HG03139 (cell line): ENCODE data around the gene TTLL7.

Experiments
- ATAC-seq: cut with Tn5 transposase; IDR thresholded peaks from one replicate; pipeline ENCODE4 v1.9.1; 2021; ENCODE audit not compliant: unreplicated experiment

The TTLL7 gene

DNA sequence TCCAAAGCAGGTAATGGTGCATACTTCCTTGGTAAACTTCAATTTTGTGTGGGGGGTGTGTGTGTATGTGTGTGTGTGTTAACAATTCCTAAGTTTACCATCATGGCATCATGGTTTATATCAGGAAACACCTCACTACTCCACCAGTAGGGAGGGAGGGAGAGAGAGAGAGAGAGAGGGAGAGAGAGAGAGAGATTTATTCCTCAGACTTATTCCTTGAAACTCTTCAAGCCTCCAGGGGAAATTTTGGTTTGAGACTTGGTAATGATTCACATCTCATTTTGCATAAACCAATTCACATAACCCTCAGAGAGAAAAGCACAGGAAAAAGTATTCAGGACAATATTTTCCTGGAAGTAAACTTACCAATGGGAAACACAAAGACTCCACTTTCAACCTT is 115.0 kb downstream of the TTLL7 start:
- no peak for ATAC-seq

DNA sequence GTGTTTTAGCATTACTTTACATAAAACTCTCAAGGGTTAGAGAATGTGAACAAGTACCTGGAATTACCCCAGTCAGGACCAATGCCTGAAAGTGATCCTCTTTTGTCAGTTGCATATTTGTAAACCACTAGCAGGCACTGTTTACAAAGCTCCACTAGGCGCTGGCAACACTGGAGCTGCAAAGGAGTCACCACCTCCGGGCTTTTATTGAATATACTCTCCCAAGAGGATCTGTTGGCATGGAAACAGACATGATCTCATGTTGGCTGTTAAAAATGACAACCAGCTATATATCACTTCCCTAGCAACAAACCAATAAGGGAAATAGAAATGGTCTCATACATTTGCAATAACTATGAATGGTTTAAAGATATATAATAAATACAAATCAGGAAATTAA is 116.0 kb downstream of the TTLL7 start:
- no peak for ATAC-seq

GRCh38 chr1:83872515-83872914 is 126.4 kb downstream of the TTLL7 start:
- ATAC-seq, result no peak

DNA sequence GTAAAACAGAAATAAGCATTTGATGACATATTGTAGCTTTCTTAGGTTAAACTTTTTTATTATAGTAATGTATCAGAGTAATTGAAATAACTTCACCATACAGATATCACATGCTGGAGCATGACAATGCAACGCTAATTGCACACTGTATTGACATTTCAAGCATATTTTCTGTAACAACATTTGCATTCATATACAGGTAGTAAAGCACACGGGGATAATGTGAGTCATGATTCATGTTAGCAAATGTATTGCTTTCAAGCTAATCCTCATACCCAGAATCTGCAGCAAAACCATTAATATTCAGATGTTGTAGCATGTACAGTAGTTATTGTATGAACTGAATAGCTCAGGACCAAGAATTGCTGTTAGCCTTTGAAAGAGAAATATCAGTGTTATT is 133.9 kb downstream of the TTLL7 start:
- ATAC-seq, result no peak

DNA sequence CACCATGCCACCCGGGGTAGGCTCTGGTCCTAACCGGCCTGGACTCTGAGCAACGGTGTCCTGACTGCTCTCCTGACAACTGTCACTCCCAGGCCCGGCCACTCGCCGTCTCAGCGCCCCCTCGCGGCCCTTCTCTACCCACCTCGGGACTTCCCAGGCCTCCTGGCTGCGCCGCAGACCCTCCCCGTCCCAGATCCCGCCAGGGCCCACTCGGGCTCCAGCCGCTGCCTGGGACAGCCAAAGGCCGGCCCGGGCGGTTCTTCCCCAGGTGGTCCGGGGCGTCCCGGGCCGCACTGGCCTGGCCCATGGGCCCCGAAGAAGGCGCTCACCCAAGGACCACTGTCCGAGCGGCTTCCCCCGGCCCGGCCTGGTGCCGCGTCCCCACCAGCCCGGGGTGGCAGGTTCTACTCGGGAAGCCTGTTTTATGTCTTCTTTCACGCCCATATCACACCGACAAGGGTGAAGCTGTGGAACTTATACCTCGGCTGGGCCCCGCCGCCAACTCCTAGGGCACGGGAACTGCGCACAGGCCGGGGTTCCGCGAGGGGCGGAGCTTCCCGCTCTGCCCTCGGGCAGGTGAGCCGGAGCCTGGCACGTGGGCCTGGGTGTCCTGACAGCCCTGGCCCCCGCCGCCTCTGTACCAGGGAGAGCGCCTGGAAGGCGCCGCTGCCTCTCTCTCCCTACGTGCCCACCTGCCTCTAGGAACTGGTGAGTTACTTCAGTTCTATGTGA is 138.3 kb downstream of the TTLL7 start:
- ATAC-seq, result peak; percentile 94

DNA sequence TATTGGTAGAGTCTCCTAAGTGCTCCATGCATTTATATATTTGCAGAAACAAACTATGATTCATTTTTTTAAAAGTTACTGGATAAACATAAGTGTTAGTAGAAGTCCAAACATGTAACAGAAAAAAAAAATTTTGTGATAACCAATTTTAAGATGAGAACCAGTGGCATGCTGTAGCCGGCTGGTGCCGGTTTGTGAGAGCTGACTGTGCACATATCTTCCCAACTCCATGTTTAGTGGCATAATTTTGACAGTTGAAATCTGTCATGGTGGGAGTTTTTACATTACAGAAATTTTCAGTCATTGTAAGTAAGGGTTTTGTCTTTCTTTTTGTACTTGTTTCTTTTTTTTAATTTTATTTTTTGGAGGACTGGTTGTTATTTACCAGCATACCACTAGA is 141.2 kb downstream of the TTLL7 start:
- ATAC-seq, result no peak

GRCh38 chr1:83857103-83857502 is 141.8 kb downstream of the TTLL7 start:
- ATAC-seq, result no peak

- no peak for ATAC-seq
Measured at GRCh38 chr1:83856381-83856780, 142.6 kb downstream of the TTLL7 start.

DNA sequence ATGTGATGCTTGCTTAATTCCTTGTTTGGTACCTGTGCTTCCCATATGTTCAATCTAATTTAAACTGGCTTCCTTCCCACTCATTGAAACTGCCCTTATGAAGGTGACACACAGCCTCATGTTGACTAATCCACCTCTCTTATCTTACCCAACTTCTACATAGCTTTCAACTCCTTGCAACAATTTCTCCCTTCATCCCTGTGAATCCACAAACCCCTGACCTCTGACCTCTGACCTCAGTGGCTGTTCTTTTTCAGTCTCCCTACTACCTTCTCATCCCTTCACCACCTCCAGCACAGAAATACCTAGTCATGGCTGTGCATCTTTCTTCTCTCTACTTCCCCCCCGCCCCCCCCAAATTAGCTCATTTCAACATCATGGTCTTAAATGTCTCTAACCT is 144.5 kb downstream of the TTLL7 start:
- ATAC-seq, result no peak

DNA sequence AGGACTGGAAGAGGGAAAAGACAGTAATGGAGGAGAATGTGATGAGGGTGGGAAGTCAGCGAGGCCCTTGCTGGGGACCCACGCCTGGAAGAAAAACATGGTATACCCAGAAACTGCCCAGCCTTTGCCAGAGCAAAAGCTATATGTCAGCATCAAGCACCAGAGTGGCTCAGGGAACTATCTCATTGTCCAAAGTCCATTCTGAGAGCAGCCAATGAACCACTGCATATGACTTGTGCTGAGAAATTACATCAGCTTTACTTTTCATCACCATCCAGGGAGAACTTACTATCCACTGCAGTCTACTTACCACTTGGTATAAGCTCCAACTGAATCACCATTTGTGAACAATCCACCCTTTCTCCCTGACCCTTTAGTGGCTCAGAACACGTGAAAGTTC is 148.1 kb downstream of the TTLL7 start:
- no peak for ATAC-seq

GRCh38 chr1:83849191-83850061 is 149.5 kb downstream of the TTLL7 start:
- ATAC-seq, result no peak

GRCh38 chr1:83846138-83846537 is 152.8 kb downstream of the TTLL7 start:
- no peak for ATAC-seq

- ATAC-seq, result no peak
Measured at GRCh38 chr1:83845437-83846071, 153.4 kb downstream of the TTLL7 start.

- ATAC-seq, result no peak
Measured at GRCh38 chr1:83844546-83844945, 154.4 kb downstream of the TTLL7 start.

DNA sequence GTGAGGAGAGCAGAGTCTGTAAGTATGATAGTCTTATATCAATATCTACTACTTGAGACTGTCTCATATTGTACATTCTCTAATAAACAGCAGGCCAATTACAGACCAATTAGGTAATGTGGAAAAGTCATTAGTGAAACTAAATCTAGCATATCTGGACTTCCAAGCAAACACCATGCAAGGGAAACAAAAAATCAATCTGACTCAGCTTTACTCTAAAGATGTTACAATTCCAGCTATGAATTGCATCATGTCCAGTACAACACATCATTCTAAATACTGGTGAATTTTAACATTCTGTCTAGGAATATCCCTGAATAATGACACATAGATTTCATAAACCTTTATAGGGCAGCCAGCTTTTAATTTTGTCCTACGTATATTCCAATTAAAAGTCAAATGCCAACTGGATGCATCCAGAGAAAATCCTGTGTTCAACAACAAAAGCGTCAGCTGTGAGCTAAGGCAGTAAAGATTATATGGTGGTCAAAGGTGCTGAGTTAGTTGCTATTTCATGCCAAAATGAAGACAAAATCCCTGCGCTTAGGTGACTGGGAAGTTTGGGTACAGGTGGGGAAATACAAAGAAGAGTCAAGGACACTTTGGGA is 159.3 kb downstream of the TTLL7 start:
- no peak for ATAC-seq

- no peak for ATAC-seq
Measured at GRCh38 chr1:83838573-83838972, 160.4 kb downstream of the TTLL7 start.

GRCh38 chr1:83836543-83836942 is 162.4 kb downstream of the TTLL7 start:
- ATAC-seq, result no peak

- no peak for ATAC-seq
Measured at GRCh38 chr1:83834621-83835264, 164.2 kb downstream of the TTLL7 start.

GRCh38 chr1:83832194-83832593 is 166.7 kb downstream of the TTLL7 start:
- ATAC-seq, result no peak

DNA sequence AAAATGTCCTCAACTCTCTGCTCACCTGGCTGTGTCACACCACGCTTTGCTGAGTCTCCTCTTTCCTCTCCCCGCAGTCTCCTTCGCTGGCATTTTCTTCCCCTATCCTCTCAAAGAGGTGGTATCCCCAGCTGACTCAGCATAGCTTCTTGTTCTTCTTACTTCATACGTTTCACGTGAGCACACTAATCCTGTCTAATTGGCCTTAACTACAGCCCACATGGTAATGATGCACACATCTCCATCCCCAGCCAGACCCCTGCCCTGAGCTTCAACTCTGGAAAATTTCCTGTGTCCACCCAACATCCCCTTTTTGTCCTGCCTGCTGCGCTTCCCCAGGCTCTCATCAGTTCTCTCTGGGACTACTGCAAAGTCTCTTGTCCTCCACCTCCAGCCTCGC is 169.8 kb downstream of the TTLL7 start:
- ATAC-seq, result no peak

DNA sequence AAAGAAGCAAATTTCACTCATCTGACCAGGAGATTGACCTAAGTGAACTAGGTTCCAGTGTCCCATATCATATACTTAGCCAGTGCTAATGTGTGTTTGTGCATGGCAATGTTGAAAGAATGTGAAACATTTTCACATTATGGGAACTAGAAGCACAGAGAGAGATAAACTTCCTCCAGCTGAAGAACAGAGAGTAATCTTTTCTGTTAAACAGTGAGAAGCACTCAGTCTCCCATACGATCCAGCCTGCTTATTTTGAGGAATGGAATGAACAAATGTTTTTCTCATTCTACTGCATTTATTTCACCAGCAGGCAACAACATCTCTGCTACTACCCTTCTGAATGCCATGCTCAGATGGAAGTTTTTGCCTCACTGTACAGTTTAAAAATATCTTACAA is 170.5 kb downstream of the TTLL7 start:
- no peak for ATAC-seq
